Common myeloid progenitor, CD34-positive (primary cell): ENCODE data around the gene CNOT4.

Source experiments
- CTCF ChIA-PET: fragments of 350-600 bp; sonication (Branson Sonifier 250); formaldehyde crosslinking; loops from one replicate; lab custom pipeline; 2021; ENCODE audit warnings: antibody characterized with exemption; lab: Charles Lee
- POLR2A ChIA-PET: fragments of 350-600 bp; sonication (Branson Sonifier 250); formaldehyde crosslinking; loops from one replicate; lab custom pipeline; 2021; ENCODE audit warnings: antibody characterized with exemption; lab: Charles Lee
- DNase-seq, 3 donors: peaks; one replicate each; pipeline versions ENCODE4 v3.0.0 to v3.0.0-alpha.2; 2013
- H3K27ac ChIP-seq, 2 experiments: 1 replicate in 1 of 2; 2 replicates in 1 of 2; pipeline ENCODE4 v1.7.0; 2013; ENCODE audit warnings: inconsistent platforms in 2 of 2, low read length in 2 of 2, mild to moderate bottlenecking in 2 of 2, low read depth in 1 of 2, moderate library complexity in 1 of 2; ENCODE audit not compliant: severe bottlenecking in 2 of 2, insufficient read depth in 1 of 2, poor library complexity in 1 of 2
- H3K27me3 ChIP-seq, 5 experiments: replicated peaks in 2 of 5; 1 replicate in 3 of 5; 2 replicates in 2 of 5; pipeline versions ENCODE4 v1.6.1 to v1.7.0; 2013; ENCODE audit warnings: low read length in 4 of 5, mild to moderate bottlenecking in 2 of 5, moderate library complexity in 2 of 5, inconsistent platforms in 1 of 5; ENCODE audit not compliant: insufficient read depth in 5 of 5, control insufficient read depth in 4 of 5
- H3K36me3 ChIP-seq, 4 experiments: 1 replicate in 2 of 4; 2 replicates in 2 of 4; pipeline versions ENCODE4 v1.6.1 to v1.7.0; 2013; ENCODE audit warnings: low read length in 3 of 4, control low read depth in 1 of 4, mild to moderate bottlenecking in 1 of 4; ENCODE audit not compliant: control insufficient read depth in 4 of 4, insufficient read depth in 4 of 4
- H3K4me1 ChIP-seq, 4 experiments: 1 replicate in 3 of 4; 2 replicates in 1 of 4; pipeline versions ENCODE4 v1.6.1 to v1.7.1; 2013; ENCODE audit warnings: low read length in 3 of 4, mild to moderate bottlenecking in 3 of 4, control low read depth in 1 of 4, inconsistent platforms in 1 of 4, moderate library complexity in 1 of 4; ENCODE audit not compliant: control insufficient read depth in 4 of 4, insufficient read depth in 4 of 4; ENCODE audit errors: control extremely low read depth in 1 of 4
- H3K4me3 ChIP-seq, 7 experiments: 1 replicate in 4 of 7; 2 replicates in 3 of 7; pipeline versions ENCODE4 v1.5.1 to v1.7.0; 2013; ENCODE audit warnings: mild to moderate bottlenecking in 7 of 7, low read length in 6 of 7, moderate library complexity in 6 of 7, inconsistent platforms in 2 of 7, low read depth in 2 of 7, control low read depth in 1 of 7; ENCODE audit not compliant: insufficient read depth in 4 of 7, control insufficient read depth in 1 of 7; ENCODE audit errors: extremely low read depth in 1 of 7
- H3K9me3 ChIP-seq, 5 experiments: 1 replicate in 4 of 5; 2 replicates in 1 of 5; pipeline versions ENCODE4 v1.6.1 to v1.7.1; 2013; ENCODE audit warnings: low read length in 4 of 5, mild to moderate bottlenecking in 2 of 5, inconsistent platforms in 1 of 5, low read depth in 1 of 5, moderate library complexity in 1 of 5; ENCODE audit not compliant: control insufficient read depth in 4 of 5, insufficient read depth in 2 of 5; ENCODE audit errors: control extremely low read depth in 1 of 5
- WGBS: methylation state at CpG from one replicate; pipeline ENCODE4 v1.1.5; 2013; ENCODE audit not compliant: insufficient coverage; 5-methylcytosine and 5-hydroxymethylcytosine counted together

CNOT4 gene

DNA sequence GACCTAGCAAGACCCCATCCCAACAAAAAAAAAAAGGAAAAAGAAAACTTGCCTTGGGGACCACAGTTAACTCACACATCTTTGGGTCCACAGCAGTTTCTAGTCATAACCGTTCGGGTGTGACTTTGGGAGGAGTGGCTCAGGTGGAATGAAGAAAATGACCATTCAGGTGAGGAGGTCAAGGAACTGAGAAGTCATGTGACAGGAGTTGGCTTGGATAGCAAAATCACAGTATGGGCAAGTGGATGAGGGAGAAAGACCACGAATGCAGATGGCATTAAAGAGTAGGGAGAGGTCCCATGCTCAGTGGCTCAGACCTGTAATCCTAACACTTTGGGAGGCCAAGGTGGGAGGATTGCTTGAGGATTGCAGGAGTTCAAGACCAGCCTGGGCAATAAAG is 17.1 kb upstream of the CNOT4 start:
- Histone ChIP-seq H3K27ac (no peak overlapping the region), H3K4me1 (no peaks in the 10 kb centered on the region), H3K36me3 (no peaks in the 10 kb centered on the region), H3K4me3 (no peak overlapping the region), H3K27me3 (no peaks in the 10 kb centered on the region), H3K9me3 (peaks cover 0 to 7% (median 3%) of the 10 kb centered on the region in 5 experiments)
- ChIA-PET POLR2A (no interaction called here), CTCF (interaction anchor here (0.7 to 1.1 kb wide), 2 partner anchors 33 to 273 kb away, joined by 3 read pairs; no protein-coding TSS in a partner anchor)
- no peak for DNase-seq
- WGBS, result 94% methylated on average over 3 of the region's 3 CpGs

DNA sequence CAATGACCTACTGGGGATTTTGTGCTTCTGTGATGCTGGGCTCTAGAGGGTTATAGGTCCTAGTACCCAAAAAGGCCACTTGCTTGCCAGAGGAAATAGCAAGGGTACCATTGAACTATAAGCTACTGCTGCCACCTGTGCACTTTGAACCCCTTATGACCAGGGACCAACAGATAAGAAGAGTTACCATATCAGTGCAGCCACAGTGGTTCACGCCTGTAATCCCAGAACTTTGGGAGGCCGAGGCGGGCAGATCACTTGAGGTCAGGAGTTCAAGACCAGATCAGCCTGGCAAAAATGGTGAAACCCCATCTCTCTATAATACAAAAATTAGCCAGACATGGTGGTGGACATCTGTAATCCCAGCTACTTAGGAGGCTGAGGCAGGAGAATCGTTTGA is 15.5 kb upstream of the CNOT4 start:
- ChIA-PET CTCF (no interaction called here), POLR2A (no interaction called here)
- no peak for DNase-seq
- Histone ChIP-seq H3K4me1 (no peaks in the 10 kb centered on the region), H3K27me3 (no peaks in the 10 kb centered on the region), H3K36me3 (no peaks in the 10 kb centered on the region), H3K4me3 (no peak overlapping the region), H3K27ac (no peak overlapping the region), H3K9me3 (peaks cover 0 to 7% (median 3%) of the 10 kb centered on the region in 5 experiments)
- WGBS, result 100% methylated on average over 1 of the region's 4 CpGs

DNA sequence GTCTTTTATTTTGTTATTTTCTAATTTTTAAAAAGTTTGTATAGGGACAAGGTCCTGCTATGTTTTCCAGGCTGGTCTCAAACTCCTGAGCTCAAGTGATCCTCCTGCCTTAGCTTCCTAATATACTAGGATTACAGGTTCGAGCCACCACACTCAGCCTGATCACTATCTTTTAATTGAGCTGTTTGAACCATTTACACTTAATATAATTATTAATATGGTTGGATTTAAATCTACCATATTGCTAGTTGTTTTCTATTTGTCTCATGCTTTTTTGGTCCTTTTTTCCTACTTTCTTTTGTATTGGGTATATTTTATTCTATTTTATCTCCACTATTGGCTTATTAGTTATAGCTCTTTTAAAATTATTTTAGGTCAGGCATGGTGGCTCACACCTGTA is 13.2 kb upstream of the CNOT4 start:
- ChIA-PET POLR2A (no interaction called here), CTCF (no interaction called here)
- Histone ChIP-seq H3K9me3 (peaks cover 0 to 7% (median 0%) of the 10 kb centered on the region in 5 experiments), H3K27me3 (no peaks in the 10 kb centered on the region), H3K36me3 (no peaks in the 10 kb centered on the region), H3K4me3 (no peak overlapping the region), H3K27ac (no peak overlapping the region), H3K4me1 (no peaks in the 10 kb centered on the region)
- DNase-seq, result no peak
- WGBS, result no CpG with 5 or more reads among the region's 1 CpG

DNA sequence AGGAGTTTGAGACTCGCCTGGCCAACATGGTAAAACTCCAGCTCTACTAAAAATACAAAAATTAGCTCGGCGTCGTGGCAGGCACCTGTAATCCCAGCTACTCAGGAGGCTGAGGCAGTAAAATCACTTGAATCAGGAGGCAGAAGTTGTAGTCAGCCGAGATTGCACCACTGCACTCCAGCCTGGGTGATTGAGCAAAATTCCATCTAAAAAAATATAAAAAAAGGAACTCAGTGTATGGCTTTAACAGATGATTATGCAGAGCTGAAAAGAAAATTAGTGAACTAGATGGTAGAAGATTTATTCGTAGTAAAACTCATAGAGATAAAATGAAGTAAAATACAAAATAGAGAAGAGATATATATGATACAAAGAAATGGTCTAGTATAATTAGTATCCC is 12.6 kb upstream of the CNOT4 start:
- Histone ChIP-seq H3K9me3 (peaks cover 0 to 7% (median 0%) of the 10 kb centered on the region in 5 experiments), H3K36me3 (no peaks in the 10 kb centered on the region), H3K4me3 (no peak overlapping the region), H3K4me1 (no peaks in the 10 kb centered on the region), H3K27me3 (no peaks in the 10 kb centered on the region), H3K27ac (no peak overlapping the region)
- CTCF ChIA-PET, result no interaction called here
- 83% methylated on average over 1 of the region's 6 CpGs for WGBS
- POLR2A ChIA-PET, result no interaction called here
- no peak for DNase-seq

DNA sequence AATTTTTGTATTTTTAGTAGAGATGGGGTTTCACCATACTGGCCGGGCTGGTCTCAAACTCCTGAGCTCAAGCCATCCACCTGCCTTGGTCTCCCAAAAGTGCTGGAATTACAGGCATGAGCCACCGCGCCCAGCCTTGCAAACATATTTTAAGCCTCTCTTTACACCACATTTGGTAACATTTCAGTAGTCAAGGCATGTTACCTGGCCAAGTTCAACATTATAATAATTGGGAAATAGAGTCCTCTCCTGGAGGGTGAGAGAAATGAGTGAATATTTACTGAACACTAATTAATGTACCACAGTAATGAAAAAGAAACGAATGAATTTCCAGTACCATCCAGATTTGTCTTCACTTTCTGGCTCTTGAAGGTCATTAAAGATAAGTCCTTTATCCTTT is 10.0 kb upstream of the CNOT4 start:
- DNase-seq, result no peak
- POLR2A ChIA-PET, result interaction anchor here (0.5 kb wide), 1 partner anchor 1761 kb away, joined by 3 read pairs; no protein-coding TSS in a partner anchor
- H3K4me1 ChIP-seq, result no peaks in the 10 kb centered on the region
- H3K36me3 ChIP-seq, result no peaks in the 10 kb centered on the region
- no CpG with 5 or more reads among the region's 4 CpGs for WGBS
- peaks cover 0 to 7% (median 0%) of the 10 kb centered on the region in 5 experiments for H3K9me3 ChIP-seq
- H3K27ac ChIP-seq, result no peak overlapping the region
- H3K4me3 ChIP-seq, result no peak overlapping the region
- no peaks in the 10 kb centered on the region for H3K27me3 ChIP-seq
- CTCF ChIA-PET, result interaction anchor here (0.8 to 1.3 kb wide), 2 partner anchors 18 to 32 kb away, joined by 3 to 4 read pairs; no protein-coding TSS in a partner anchor

DNA sequence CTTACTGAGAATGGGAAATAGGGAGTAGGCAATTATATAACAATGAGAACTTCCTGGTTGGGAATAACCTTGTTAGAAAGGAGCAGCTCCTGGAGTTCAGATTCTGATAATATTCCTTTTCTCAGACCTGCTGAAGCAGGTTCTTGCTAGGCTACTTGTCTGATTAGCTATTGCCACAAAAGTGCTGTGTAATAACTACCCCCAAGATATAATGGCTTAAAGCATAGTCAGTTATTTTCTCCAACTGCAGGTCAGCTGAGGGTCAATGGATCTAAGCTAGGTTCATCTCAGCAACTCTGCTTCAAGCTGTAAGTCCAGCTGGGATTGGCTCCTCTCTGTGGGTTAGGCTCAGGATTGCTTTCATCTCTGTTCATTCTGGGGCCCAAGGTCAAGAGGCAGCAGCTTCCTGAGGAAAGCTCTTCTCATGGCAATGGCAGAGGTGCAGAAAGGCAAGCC is 9.4 kb upstream of the CNOT4 start:
- H3K4me3 ChIP-seq, result no peak overlapping the region
- no peak for DNase-seq
- H3K36me3 ChIP-seq, result no peaks in the 10 kb centered on the region
- no peak overlapping the region for H3K27ac ChIP-seq
- POLR2A ChIA-PET, result interaction anchor here (0.5 kb wide), 1 partner anchor 1762 kb away, joined by 3 read pairs; no protein-coding TSS in a partner anchor
- H3K4me1 ChIP-seq, result no peaks in the 10 kb centered on the region
- H3K9me3 ChIP-seq, result peaks cover 0 to 7% (median 0%) of the 10 kb centered on the region in 5 experiments
- CTCF ChIA-PET, result interaction anchor here (1.3 kb wide), 1 partner anchor 33 kb away, joined by 4 read pairs; no protein-coding TSS in a partner anchor
- no peaks in the 10 kb centered on the region for H3K27me3 ChIP-seq

DNA sequence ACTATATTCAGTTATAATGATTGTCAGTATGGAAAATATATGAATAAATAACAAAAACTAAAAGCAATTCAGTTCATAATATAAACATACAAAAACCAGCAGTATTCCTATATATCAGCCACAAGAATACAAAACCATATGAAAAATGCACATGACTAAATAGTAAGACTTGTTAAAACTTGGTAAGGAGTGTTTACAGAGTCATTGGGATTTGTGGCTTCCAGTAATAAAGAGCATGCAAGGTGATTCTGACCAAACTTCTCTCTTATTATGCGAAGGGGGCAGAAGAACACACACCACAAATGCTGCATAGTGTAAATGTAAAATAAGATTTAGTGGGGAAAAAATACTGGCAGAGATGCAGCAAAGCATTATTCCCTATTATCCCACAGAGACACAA is 8.8 kb upstream of the CNOT4 start:
- Histone ChIP-seq H3K4me3 (no peak overlapping the region), H3K4me1 (no peaks in the 10 kb centered on the region), H3K36me3 (no peaks in the 10 kb centered on the region), H3K27ac (no peak overlapping the region), H3K9me3 (peaks cover 0 to 7% (median 0%) of the 10 kb centered on the region in 5 experiments), H3K27me3 (no peaks in the 10 kb centered on the region)
- ChIA-PET CTCF (interaction anchor here (1.3 kb wide), 1 partner anchor 33 kb away, joined by 4 read pairs; no protein-coding TSS in a partner anchor), POLR2A (no interaction called here)
- no CpG with 5 or more reads among the region's 1 CpG for WGBS
- no peak for DNase-seq
